Stimulated activated CD4-positive, alpha-beta T cell treated with anti-CD3 and anti-CD28 coated beads, Interleukin-15, amount 100 ng/mL, for 48 hours (primary cell): ENCODE measurements around the gene KCTD10.
"Not testable (repeated sequence)": the region's sequence is repeated elsewhere in the genome, so short reads cannot be mapped to it uniquely, and the experiment has no call there.

Source experiments
- DNase-seq, 2 donors: peaks; one replicate each; pipeline ENCODE4 v3.0.0-alpha.2; 2020; ENCODE audit warnings: low read depth in 2 of 2

The KCTD10 gene

GRCh38 chr12:109449845-109450532, 27.1 kb downstream of the KCTD10 start:
- DNase-seq = no peak

- DNase-seq = no peak
Observed at GRCh38 chr12:109448707-109449390, 28.3 kb downstream of the KCTD10 start.

- no peak for DNase-seq
Observed at GRCh38 chr12:109448272-109448671, 28.8 kb downstream of the KCTD10 start.

- no peak for DNase-seq
Observed at GRCh38 chr12:109447482-109447881, 29.6 kb downstream of the KCTD10 start.

GRCh38 chr12:109446869-109447268, 30.2 kb downstream of the KCTD10 start:
- no peak for DNase-seq

GRCh38 chr12:109445191-109445609, 31.9 kb downstream of the KCTD10 start:
- DNase-seq = no peak

- no peak for DNase-seq
Observed at GRCh38 chr12:109444259-109444658, 32.8 kb downstream of the KCTD10 start.

- DNase-seq = no peak
Observed at GRCh38 chr12:109443794-109444193, 33.3 kb downstream of the KCTD10 start.

GRCh38 chr12:109440851-109441490, 36.1 kb downstream of the KCTD10 start:
- no peak for DNase-seq

GRCh38 chr12:109439951-109440350, 37.1 kb downstream of the KCTD10 start:
- DNase-seq = not testable (repeated sequence)

GRCh38 chr12:109439181-109439580, 37.9 kb downstream of the KCTD10 start:
- DNase-seq = no peak

GRCh38 chr12:109436188-109436560, 40.9 kb downstream of the KCTD10 start:
- no peak for DNase-seq

GRCh38 chr12:109435428-109436187, 41.5 kb downstream of the KCTD10 start:
- no peak for DNase-seq

GRCh38 chr12:109434582-109434981, 42.5 kb downstream of the KCTD10 start:
- no peak for DNase-seq

- DNase-seq = no peak
Observed at GRCh38 chr12:109433618-109434017, 43.5 kb downstream of the KCTD10 start.

GRCh38 chr12:109432842-109433304, 44.2 kb downstream of the KCTD10 start:
- peak; percentile 56 to 77 for DNase-seq

- DNase-seq = no peak
Observed at GRCh38 chr12:109432431-109432830, 44.7 kb downstream of the KCTD10 start.

GRCh38 chr12:109430244-109430643, 46.9 kb downstream of the KCTD10 start:
- DNase-seq = no peak

GRCh38 chr12:109428804-109429203, 48.3 kb downstream of the KCTD10 start:
- not testable (repeated sequence) for DNase-seq

GRCh38 chr12:109428037-109428629, 49.0 kb downstream of the KCTD10 start:
- peak; percentile 44 to 59 for DNase-seq

GRCh38 chr12:109423392-109423791, 53.7 kb downstream of the KCTD10 start:
- DNase-seq = no peak

- no peak for DNase-seq
Observed at GRCh38 chr12:109422251-109422650, 54.8 kb downstream of the KCTD10 start.
